Keratinocyte (primary cell): ENCODE measurements around the gene RMND5B.

Experiments used
- CTCF ChIP-seq, 3 experiments: IDR thresholded peaks in 1 of 3; conservative IDR thresholded peaks in 1 of 3; optimal IDR thresholded peaks in 1 of 3; 2 replicates in 2 of 3; 3 replicates in 1 of 3; pipeline versions ENCODE3 to v1.5.1; 2011; ENCODE audit warnings: low read length in 3 of 3, mild to moderate bottlenecking in 3 of 3, moderate library complexity in 2 of 3, control low read depth in 1 of 3, inconsistent platforms in 1 of 3; ENCODE audit not compliant: insufficient read depth in 2 of 3; ENCODE audit errors: extremely low read depth in 1 of 3
- EZH2 ChIP-seq: IDR thresholded peaks from one replicate; pipeline ENCODE4 v1.6.1; 2012; ENCODE audit warnings: inconsistent platforms, mild to moderate bottlenecking, low read length, moderate library complexity

- TF ChIP-seq CTCF (optimal IDR thresholded peaks at IDR 0.05 in 1 of 3, IDR thresholded peaks at IDR 0.05 in 1 of 3, conservative IDR thresholded peaks at IDR 0.05 in 1 of 3; ENCODE audit: extremely low read depth in 1 of 3, insufficient read depth in 2 of 3, low read length in 3 of 3) (no peak), EZH2 (no peak)
Measured at GRCh38 chr5:178160176-178160575, 29.4 kb downstream of the RMND5B start.
